GM12873 (cell line): Measurements from ENCODE around the gene SCFD1.

Source experiments
- CTCF ChIP-seq: IDR thresholded peaks from 2 replicates; pipeline ENCODE4 v1.5.1; 2012; ENCODE audit warnings: low read depth, mild to moderate bottlenecking, moderate library complexity, low read length, control low read depth; ENCODE audit not compliant: insufficient read depth; ENCODE audit errors: missing control alignments

The SCFD1 gene

GRCh38 chr14:30623412-30624131 lies 1.5 kb downstream of the SCFD1 start:
- TF ChIP-seq CTCF: no peak

GRCh38 chr14:30624132-30624423 lies 2.0 kb downstream of the SCFD1 start:
- no peak for TF ChIP-seq CTCF

DNA sequence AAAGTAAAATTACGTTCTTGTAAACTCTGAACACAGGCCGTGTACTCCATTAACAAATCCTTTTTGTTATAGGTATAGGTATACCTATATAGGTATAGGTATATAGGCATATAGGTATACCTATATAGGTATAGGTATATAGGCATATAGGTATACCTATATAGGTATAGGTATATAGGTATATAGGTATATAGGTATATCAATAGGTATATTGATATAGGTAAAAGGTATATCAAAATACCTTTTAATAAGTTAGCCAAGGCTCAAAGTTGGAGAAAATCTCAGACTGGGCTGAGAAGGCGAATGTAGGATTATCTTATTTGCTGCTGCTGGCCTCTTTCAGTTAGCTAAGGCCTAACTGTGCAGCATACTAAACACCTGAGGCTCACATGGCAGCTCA lies 3.4 kb downstream of the SCFD1 start:
- no peak for TF ChIP-seq CTCF

DNA sequence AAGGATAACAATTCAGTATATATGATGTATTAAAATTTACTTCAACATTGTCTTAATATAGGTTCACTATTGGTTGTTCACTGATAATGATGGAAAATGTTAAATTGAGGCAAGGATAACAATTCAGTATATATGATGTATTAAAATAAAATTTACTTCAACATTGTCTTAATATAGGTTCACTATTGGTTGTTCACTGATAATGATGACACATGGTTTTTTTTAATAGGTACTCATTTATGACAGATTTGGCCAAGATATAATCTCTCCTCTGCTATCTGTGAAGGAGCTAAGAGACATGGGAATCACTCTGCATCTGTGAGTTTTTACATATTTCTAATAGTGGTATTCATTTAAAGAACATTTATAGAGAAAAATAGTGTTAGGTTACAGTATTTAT lies 8.1 kb downstream of the SCFD1 start:
- TF ChIP-seq CTCF: no peak

DNA sequence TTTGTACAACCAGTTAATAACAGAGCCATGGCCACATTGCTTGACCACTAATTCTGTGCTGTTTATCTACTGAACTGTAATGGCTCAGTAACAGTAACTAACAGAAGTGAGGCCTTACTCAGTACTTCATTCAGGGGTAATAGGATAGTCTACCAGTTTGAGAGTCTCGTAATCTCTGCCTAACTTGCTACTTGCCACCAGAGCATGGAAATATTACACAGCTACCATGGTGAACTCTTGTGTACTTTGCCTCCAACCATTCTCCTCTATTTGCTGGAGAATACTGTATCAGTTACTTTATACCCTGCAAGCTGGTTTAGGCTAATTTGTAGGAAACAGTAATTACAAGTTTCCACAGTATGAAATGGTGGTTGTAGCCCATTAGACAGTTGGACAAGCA lies 10.6 kb downstream of the SCFD1 start:
- TF ChIP-seq CTCF: no peak

GRCh38 chr14:30638926-30639325 lies 16.8 kb downstream of the SCFD1 start:
- no peak for TF ChIP-seq CTCF

- no peak for TF ChIP-seq CTCF
Observed at GRCh38 chr14:30641207-30641606, 19.1 kb downstream of the SCFD1 start.
